ENCODE measurements around the gene ALKBH6.
"Not testable (repeated sequence)": the region's sequence is repeated elsewhere in the genome, so short reads cannot be mapped to it uniquely, and the experiment has no call there.

ALKBH6 gene

DNA sequence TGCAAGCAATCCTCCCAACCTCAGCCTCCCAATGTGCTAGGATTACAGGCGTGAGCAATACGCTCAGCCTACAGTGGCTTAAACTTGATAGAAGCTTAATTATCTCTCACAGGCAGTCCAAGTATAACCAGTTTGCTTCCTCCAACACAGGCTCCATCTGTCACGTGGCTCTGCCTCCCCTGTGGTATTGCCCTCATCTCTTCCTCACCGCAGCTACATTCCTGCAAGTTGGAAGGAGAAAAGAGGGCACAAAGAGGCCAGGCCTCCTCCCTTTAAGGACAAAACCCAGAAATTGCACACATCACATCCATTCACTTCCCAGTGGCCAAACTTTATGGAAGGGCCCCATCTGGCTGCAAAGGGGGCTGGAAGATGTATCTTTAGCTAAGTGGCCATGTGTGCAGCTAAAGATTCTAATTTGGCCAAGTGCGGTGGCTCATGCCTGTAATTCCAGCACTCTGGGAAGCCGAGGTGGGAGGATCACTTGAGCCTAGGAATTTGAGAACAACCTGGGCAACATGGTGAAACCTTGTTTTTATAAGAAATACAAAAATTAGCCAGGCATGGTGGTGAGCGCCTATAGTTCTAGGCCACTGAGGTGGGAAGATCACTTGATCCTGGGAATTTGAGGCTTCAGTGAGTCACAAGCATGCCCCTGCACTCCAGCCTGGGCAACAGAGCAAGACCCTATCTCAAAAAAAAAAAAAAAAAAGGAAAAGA lies 22.1 kb downstream of the ALKBH6 start:
- Histone ChIP-seq H3K9me3 (ENCODE audit: control insufficient read depth in 2 of 2, low read length in 2 of 2) (no peaks in the 10 kb centered on the region), H3K27me3 (ENCODE audit: control insufficient read depth in 1 of 2, insufficient read depth in 2 of 2, low read length in 2 of 2) (peaks cover 0 to 6% of the 10 kb centered on the region in 2 donors), H3K4me3 (ENCODE audit: low read length in 2 of 2) (no peak overlapping the region), H3K27ac (ENCODE audit: low read length) (no peak overlapping the region), H3K36me3 (ENCODE audit: control insufficient read depth in 2 of 2, insufficient read depth in 2 of 2, low read length in 2 of 2) (no peaks in the 10 kb centered on the region), H3K9ac (ENCODE audit: low read length in 2 of 2) (no peak overlapping the region), H3K4me1 (ENCODE audit: control insufficient read depth, insufficient read depth, low read length) (peaks cover 21% of the 10 kb centered on the region)

DNA sequence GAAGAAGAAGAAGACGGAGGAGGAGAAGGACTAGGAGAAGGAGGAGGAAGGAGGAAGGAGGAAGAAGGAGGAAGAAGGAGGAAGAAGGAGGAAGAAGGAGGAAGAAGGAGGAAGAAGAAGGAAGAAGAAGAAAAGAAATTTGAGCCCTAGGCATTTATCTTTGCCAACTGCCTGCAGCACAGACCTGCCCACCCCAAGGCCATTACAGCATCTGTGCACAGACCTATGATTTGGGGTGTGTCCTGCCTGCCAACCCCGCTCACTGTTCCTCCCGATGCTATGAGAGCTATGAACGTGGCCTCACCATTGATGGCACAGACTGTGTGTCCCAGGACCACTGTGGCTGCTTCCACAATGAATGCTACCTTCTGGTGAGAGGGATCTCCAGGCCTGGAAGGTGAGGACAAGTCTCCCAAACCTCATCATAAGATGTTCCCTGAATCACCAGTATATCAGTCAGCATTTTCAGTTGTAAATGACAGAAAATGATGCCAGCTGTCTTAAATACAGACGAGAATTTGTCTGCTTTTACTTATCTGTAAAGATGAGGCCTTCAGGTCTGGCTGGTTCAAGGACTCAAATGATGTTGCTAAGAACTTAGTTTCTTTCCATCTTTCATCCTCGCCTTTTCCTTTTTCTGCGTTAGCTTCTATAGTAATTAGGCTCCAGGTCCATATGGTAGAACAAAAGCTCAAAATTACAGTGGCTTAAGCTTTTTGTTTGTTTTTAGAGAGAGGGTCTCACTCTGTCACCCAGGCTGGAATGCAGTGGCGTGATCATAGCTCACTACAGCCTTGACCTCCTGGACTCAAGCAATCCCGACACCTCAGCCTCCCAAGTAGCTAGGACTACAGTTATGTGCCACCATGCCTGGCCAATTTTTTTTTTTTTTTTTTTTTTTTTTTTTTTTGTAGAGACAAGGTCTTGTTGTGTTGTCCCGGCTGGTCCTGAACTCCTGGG lies 23.0 kb downstream of the ALKBH6 start:
- H3K9me3 ChIP-seq (ENCODE audit: control insufficient read depth in 2 of 2, low read length in 2 of 2) = no peaks in the 10 kb centered on the region
- H3K27me3 ChIP-seq (ENCODE audit: control insufficient read depth in 1 of 2, insufficient read depth in 2 of 2, low read length in 2 of 2) = peaks cover 7 to 14% of the 10 kb centered on the region in 2 donors
- H3K9ac ChIP-seq (ENCODE audit: low read length in 2 of 2) = no peak overlapping the region
- H3K4me3 ChIP-seq (ENCODE audit: low read length in 2 of 2) = no peak overlapping the region
- no peaks in the 10 kb centered on the region for H3K36me3 ChIP-seq (ENCODE audit: control insufficient read depth in 2 of 2, insufficient read depth in 2 of 2, low read length in 2 of 2)
- no peak overlapping the region for H3K27ac ChIP-seq (ENCODE audit: low read length)
- H3K4me1 ChIP-seq (ENCODE audit: control insufficient read depth, insufficient read depth, low read length) = peaks cover 12% of the 10 kb centered on the region

DNA sequence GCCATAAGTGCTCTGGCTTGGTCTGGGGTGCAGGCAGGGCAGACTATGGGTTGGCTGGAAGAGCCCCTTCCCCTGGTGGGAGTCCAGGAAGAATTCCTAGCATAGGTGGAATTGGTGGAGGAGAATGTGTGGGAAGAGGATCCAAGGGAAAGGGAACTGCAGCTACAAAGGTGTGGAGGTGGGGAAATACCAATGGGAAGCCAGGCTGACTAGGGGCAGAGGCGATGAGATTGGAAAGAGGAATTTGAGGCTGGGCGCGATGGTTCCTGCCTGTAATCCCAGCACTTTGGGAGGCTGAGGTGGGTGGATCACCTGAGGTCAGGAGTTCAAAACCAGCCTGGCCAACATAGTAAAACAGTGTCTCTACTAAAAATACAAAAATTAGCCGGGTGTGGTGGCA lies 23.9 kb downstream of the ALKBH6 start:
- Histone ChIP-seq H3K36me3 (ENCODE audit: control insufficient read depth in 2 of 2, insufficient read depth in 2 of 2, low read length in 2 of 2) (no peaks in the 10 kb centered on the region), H3K27ac (ENCODE audit: low read length) (no peak overlapping the region), H3K27me3 (ENCODE audit: control insufficient read depth in 1 of 2, insufficient read depth in 2 of 2, low read length in 2 of 2) (peaks cover 16 to 20% of the 10 kb centered on the region in 2 donors), H3K4me3 (ENCODE audit: low read length in 2 of 2) (no peak overlapping the region), H3K9me3 (ENCODE audit: control insufficient read depth in 2 of 2, low read length in 2 of 2) (no peaks in the 10 kb centered on the region), H3K4me1 (ENCODE audit: control insufficient read depth, insufficient read depth, low read length) (peaks cover 8% of the 10 kb centered on the region), H3K9ac (ENCODE audit: low read length in 2 of 2) (no peak overlapping the region)

DNA sequence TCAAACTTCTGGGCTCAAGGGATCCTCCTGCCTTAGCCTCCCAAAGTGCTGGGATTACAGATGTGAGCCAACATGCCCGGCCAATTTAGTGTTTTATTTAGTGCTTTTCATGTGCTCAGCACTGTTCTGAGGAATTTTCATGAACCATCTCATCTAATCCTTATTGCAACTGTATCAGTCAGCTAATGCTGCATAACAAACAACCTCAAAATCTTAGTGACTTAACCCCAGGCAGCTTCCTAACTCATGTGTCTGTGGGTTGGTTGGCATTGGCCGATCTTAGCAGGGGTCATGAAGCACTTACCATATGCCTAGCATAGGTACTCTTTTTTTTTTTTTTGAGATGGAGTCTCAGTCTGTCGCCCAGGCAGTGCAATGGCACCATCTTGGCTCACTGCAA lies 25.2 kb downstream of the ALKBH6 start:
- Histone ChIP-seq H3K4me1 (ENCODE audit: control insufficient read depth, insufficient read depth, low read length) (peaks cover 2% of the 10 kb centered on the region), H3K36me3 (ENCODE audit: control insufficient read depth in 2 of 2, insufficient read depth in 2 of 2, low read length in 2 of 2) (no peaks in the 10 kb centered on the region), H3K9ac (ENCODE audit: low read length in 2 of 2) (no peak overlapping the region), H3K4me3 (ENCODE audit: low read length in 2 of 2) (no peak overlapping the region), H3K9me3 (ENCODE audit: control insufficient read depth in 2 of 2, low read length in 2 of 2) (no peaks in the 10 kb centered on the region), H3K27ac (ENCODE audit: low read length) (no peak overlapping the region), H3K27me3 (ENCODE audit: control insufficient read depth in 1 of 2, insufficient read depth in 2 of 2, low read length in 2 of 2) (peaks cover 19 to 24% of the 10 kb centered on the region in 2 donors)

DNA sequence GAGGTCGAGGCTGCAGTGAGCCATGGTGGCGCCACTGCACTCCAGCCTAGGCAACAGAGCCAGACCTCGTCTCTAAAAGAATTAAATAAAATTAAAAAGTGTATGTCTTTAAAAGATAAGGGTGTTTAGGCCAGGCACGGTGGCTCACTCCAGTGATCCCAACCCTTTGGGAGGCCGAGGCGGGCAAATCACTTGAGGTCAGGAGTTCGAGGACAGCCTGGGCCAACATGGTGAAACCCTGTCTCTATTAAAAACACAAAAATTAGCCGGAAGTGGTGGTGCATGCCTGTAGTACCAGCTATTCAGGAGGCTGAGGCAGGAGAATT lies 26.5 kb downstream of the ALKBH6 start:
- peaks cover 21 to 24% of the 10 kb centered on the region in 2 donors for H3K27me3 ChIP-seq (ENCODE audit: control insufficient read depth in 1 of 2, insufficient read depth in 2 of 2, low read length in 2 of 2)
- no peak overlapping the region for H3K27ac ChIP-seq (ENCODE audit: low read length)
- no peaks in the 10 kb centered on the region for H3K36me3 ChIP-seq (ENCODE audit: control insufficient read depth in 2 of 2, insufficient read depth in 2 of 2, low read length in 2 of 2)
- H3K9me3 ChIP-seq (ENCODE audit: control insufficient read depth in 2 of 2, low read length in 2 of 2) = no peaks in the 10 kb centered on the region
- no peak overlapping the region for H3K4me3 ChIP-seq (ENCODE audit: low read length in 2 of 2)
- no peaks in the 10 kb centered on the region for H3K4me1 ChIP-seq (ENCODE audit: control insufficient read depth, insufficient read depth, low read length)
- H3K9ac ChIP-seq (ENCODE audit: low read length in 2 of 2) = no peak overlapping the region

DNA sequence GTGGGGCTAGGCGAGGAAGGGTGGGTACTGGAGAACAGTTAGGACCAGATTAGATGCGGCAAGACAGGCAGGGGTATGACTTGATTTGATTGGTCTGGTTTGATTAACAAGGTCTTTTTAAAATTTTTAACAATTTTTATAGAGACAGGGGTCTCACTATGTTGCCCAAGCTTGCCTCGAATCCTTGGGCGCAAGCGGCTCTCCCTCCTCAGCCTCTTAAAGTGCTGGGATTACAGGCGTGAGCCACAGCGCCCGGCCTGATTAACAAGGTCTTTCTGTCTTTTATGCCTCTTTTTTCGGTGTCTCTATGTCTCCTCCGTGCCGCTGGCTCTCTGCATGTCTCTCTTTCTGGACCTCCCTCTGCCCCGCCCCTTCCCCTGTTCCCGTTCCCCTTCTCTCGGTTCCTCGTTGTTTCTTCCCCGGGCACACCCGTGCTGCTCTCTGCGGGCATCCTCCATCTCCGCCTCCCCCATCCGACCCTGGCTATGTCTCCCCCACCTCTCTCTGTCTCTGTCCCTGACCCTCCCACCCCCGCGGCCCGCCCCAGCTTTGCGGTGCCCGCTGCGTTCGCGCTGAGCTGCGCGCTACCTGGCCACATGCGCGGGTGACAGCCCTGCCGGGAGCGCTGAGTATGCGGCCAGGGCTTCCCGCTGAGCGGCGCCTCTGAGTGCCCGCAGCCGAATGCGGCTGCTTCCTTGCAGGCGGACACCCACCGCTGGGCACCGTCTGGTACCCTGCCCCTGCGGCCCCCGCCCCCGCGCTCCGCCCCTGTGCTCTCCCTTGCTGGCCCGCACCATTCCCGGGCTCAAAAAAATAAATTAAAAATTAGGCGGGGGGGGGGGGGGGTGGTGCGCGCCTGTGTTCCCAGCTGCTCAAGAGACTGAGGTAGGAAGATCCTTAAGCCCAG lies 27.1 kb downstream of the ALKBH6 start:
- no peak overlapping the region for H3K9ac ChIP-seq (ENCODE audit: low read length in 2 of 2)
- H3K9me3 ChIP-seq (ENCODE audit: control insufficient read depth in 2 of 2, low read length in 2 of 2) = no peaks in the 10 kb centered on the region
- no peaks in the 10 kb centered on the region for H3K36me3 ChIP-seq (ENCODE audit: control insufficient read depth in 2 of 2, insufficient read depth in 2 of 2, low read length in 2 of 2)
- H3K4me3 ChIP-seq (ENCODE audit: low read length in 2 of 2) = peak overlapping the region in 1 of 2 donors; percentile 22
- peaks cover 23 to 24% of the 10 kb centered on the region in 2 donors for H3K27me3 ChIP-seq (ENCODE audit: control insufficient read depth in 1 of 2, insufficient read depth in 2 of 2, low read length in 2 of 2)
- no peaks in the 10 kb centered on the region for H3K4me1 ChIP-seq (ENCODE audit: control insufficient read depth, insufficient read depth, low read length)
- no peak overlapping the region for H3K27ac ChIP-seq (ENCODE audit: low read length)

DNA sequence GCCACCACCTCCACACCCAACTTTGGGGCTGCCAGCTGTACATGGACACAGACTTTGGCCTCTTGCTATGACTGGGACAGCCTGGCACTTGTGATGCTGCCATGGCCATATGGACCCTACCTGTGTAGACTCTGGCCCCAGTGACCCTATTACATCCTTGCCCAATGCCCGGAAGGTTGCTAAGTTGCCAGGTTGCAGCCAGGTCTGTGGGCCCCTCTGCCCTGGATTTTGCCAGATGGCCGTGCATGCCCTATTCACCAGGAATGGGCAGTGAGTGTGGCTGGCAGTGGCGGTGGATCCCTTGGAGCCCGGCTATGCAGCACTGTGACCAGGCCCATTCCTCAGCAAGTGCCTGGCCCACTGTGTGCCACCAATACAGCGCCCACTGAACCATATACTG lies 27.9 kb downstream of the ALKBH6 start:
- Histone ChIP-seq H3K9me3 (ENCODE audit: control insufficient read depth in 2 of 2, low read length in 2 of 2) (no peaks in the 10 kb centered on the region), H3K27me3 (ENCODE audit: control insufficient read depth in 1 of 2, insufficient read depth in 2 of 2, low read length in 2 of 2) (peaks cover 24 to 26% of the 10 kb centered on the region in 2 donors), H3K4me3 (ENCODE audit: low read length in 2 of 2) (no peak overlapping the region), H3K9ac (ENCODE audit: low read length in 2 of 2) (no peak overlapping the region), H3K4me1 (ENCODE audit: control insufficient read depth, insufficient read depth, low read length) (no peaks in the 10 kb centered on the region), H3K27ac (ENCODE audit: low read length) (no peak overlapping the region), H3K36me3 (ENCODE audit: control insufficient read depth in 2 of 2, insufficient read depth in 2 of 2, low read length in 2 of 2) (no peaks in the 10 kb centered on the region)

DNA sequence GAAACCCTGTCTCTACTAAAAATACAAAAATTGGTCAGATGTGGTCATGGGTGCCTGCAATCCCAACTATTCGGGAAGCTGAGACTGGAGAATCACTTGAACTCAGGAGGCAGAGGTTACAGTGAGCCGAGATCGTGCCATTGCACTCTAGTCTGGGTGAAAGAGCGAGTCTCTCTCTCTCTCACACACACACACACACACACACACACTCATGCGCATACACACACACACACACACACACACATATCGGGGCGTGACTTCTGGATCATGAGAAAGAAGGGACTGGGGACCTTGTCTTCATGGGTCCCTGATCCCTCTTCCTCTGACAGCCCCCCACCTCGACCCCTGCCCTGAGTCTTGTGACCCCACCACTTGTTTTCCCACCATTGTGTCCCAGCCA lies 30.8 kb downstream of the ALKBH6 start:
- H3K4me3 ChIP-seq (ENCODE audit: low read length in 2 of 2) = no peak overlapping the region
- H3K9ac ChIP-seq (ENCODE audit: low read length in 2 of 2) = no peak overlapping the region
- H3K4me1 ChIP-seq (ENCODE audit: control insufficient read depth, insufficient read depth, low read length) = no peaks in the 10 kb centered on the region
- no peaks in the 10 kb centered on the region for H3K36me3 ChIP-seq (ENCODE audit: control insufficient read depth in 2 of 2, insufficient read depth in 2 of 2, low read length in 2 of 2)
- no peaks in the 10 kb centered on the region for H3K9me3 ChIP-seq (ENCODE audit: control insufficient read depth in 2 of 2, low read length in 2 of 2)
- H3K27ac ChIP-seq (ENCODE audit: low read length) = no peak overlapping the region
- H3K27me3 ChIP-seq (ENCODE audit: control insufficient read depth in 1 of 2, insufficient read depth in 2 of 2, low read length in 2 of 2) = peaks cover 22 to 31% of the 10 kb centered on the region in 2 donors

DNA sequence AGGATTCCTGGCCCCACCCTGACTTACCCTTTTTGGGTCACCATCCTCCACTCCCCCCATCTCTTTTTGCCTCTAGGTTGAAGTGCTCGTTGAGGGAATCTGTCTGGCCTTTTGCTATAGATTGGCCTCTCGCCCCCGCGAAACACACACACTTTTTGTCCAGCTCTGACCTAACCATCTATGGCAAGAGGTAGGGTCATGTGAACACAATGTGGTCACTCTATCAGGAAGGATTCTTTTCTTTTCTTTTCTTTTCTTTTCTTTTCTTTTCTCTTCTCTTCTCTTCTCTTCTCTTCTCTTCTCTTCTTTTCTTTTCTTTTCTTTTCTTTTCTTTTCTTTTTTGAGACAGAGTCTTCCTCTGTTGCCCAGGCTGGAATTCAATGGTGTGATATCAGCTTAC lies 33.0 kb downstream of the ALKBH6 start:
- H3K4me1 ChIP-seq (ENCODE audit: control insufficient read depth, insufficient read depth, low read length); H3K9me3 ChIP-seq (ENCODE audit: control insufficient read depth in 2 of 2, low read length in 2 of 2); H3K27ac ChIP-seq (ENCODE audit: low read length); H3K36me3 ChIP-seq (ENCODE audit: control insufficient read depth in 2 of 2, insufficient read depth in 2 of 2, low read length in 2 of 2); H3K4me3 ChIP-seq (ENCODE audit: low read length in 2 of 2); H3K9ac ChIP-seq (ENCODE audit: low read length in 2 of 2): not testable (repeated sequence)
- H3K27me3 ChIP-seq (ENCODE audit: control insufficient read depth in 1 of 2, insufficient read depth in 2 of 2, low read length in 2 of 2) = peaks cover 13 to 26% of the 10 kb centered on the region in 2 donors

DNA sequence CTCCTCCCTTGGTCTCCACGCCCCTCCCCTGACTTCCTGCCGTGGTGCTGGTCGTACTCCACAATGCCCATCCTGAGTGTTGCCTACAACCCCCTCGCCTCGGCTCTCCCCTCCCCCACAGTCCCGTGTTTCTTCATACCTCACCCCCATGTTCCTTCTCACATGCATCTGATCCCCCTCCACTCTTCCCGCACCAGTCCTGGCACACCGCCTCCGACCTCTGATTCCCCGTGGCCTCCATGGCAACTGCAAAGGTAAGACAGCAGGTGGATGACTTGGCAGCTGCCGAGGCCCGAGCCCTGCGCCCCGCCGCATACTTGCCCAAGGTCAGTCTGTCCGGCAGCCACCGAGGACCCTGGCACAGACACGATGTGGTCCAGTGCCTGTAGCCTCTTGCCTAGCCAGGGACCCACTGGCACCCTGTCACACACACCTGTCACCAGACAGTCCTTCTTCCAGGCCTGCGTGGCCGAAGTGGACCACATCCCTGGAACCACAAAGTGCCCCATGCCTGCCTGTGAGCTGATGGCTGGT lies 35.1 kb downstream of the ALKBH6 start:
- no peaks in the 10 kb centered on the region for H3K9me3 ChIP-seq (ENCODE audit: control insufficient read depth in 2 of 2, low read length in 2 of 2)
- H3K27ac ChIP-seq (ENCODE audit: low read length) = no peak overlapping the region
- no peaks in the 10 kb centered on the region for H3K4me1 ChIP-seq (ENCODE audit: control insufficient read depth, insufficient read depth, low read length)
- H3K9ac ChIP-seq (ENCODE audit: low read length in 2 of 2) = no peak overlapping the region
- H3K4me3 ChIP-seq (ENCODE audit: low read length in 2 of 2) = no peak overlapping the region
- H3K27me3 ChIP-seq (ENCODE audit: control insufficient read depth in 1 of 2, insufficient read depth in 2 of 2, low read length in 2 of 2) = peaks cover 4 to 20% of the 10 kb centered on the region in 2 donors
- H3K36me3 ChIP-seq (ENCODE audit: control insufficient read depth in 2 of 2, insufficient read depth in 2 of 2, low read length in 2 of 2) = no peaks in the 10 kb centered on the region

Measured in stomach smooth muscle (tissue), 2 donors.